OCI-LY7 (cell line): ENCODE data around the gene ICAM2. TPM values are rescaled to one million over a fixed set of nuclear protein-coding genes. Genes with fewer than 3 reads are reported as not detected.

Experiments used
- BruUV-seq: library from RNA; stranded (reverse); fragments of 400-500 nt; replicated peaks from 2 replicates; lab custom pipeline; 2021; lab: Mats Ljungman, UMichigan
- CTCF ChIA-PET: fragments of 300-600 bp; sonication (Branson Sonifier 250); formaldehyde crosslinking; loops from one replicate; lab custom pipeline; 2022; ENCODE audit warnings: antibody characterized with exemption; ENCODE audit not compliant: unreplicated experiment; lab: Charles Lee
- POLR2A ChIA-PET: fragments of 300-600 bp; sonication (Branson Sonifier 250); formaldehyde crosslinking; loops from one replicate; lab custom pipeline; 2022; ENCODE audit warnings: antibody characterized with exemption; lab: Charles Lee
- DNase-seq: peaks from one replicate; pipeline ENCODE4 v3.0.0-alpha.2; 2015; ENCODE audit warnings: low spot score
- H2AFZ ChIP-seq: fragments of 200-600 bp; sonication (generic), shearing (Covaris generic); 2 replicates; pipeline ENCODE4 v1.6.1; 2014; ENCODE audit warnings: mild to moderate bottlenecking, antibody characterized with exemption, low read length, moderate library complexity
- H3K27ac ChIP-seq: fragments of 200-600 bp; sonication (generic); 2 replicates; pipeline ENCODE4 v1.5.1; 2014; ENCODE audit warnings: mixed run types, low read depth, mild to moderate bottlenecking, moderate library complexity, low read length, inconsistent platforms; ENCODE audit not compliant: poor library complexity, severe bottlenecking
- H3K36me3 ChIP-seq: fragments of 200-600 bp; sonication (generic); 2 replicates; pipeline ENCODE4 v1.6.1; 2014; ENCODE audit warnings: mild to moderate bottlenecking, antibody characterized with exemption, low read length, moderate library complexity, mixed read lengths; ENCODE audit not compliant: insufficient read depth
- H3K4me1 ChIP-seq: fragments of 200-600 bp; sonication (generic); 2 replicates; pipeline ENCODE4 v1.5.1; 2014; ENCODE audit warnings: mild to moderate bottlenecking, low read length; ENCODE audit not compliant: insufficient read depth, poor library complexity, severe bottlenecking
- H3K4me2 ChIP-seq: fragments of 200-600 bp; sonication (generic); 2 replicates; pipeline ENCODE4 v1.6.1; 2014; ENCODE audit warnings: mild to moderate bottlenecking, low read length
- H3K4me3 ChIP-seq: fragments of 200-600 bp; sonication (generic); 2 replicates; pipeline ENCODE4 v1.5.1; 2014; ENCODE audit warnings: mild to moderate bottlenecking, low read depth, low read length; ENCODE audit not compliant: poor library complexity, severe bottlenecking
- H3K79me2 ChIP-seq: fragments of 200-600 bp; sonication (generic); 2 replicates; pipeline ENCODE4 v1.6.1; 2016; ENCODE audit warnings: low read depth, mild to moderate bottlenecking, low read length, moderate library complexity, mixed read lengths; ENCODE audit not compliant: insufficient read depth
- H3K9me2 ChIP-seq: fragments of 200-600 bp; sonication (generic); 2 replicates; pipeline ENCODE4 v1.6.1; 2016; ENCODE audit warnings: mild to moderate bottlenecking, low read length, mixed read lengths; ENCODE audit not compliant: insufficient read depth
- H3K9me3 ChIP-seq: fragments of 200-600 bp; sonication (generic); 2 replicates; pipeline ENCODE4 v1.6.1; 2014; ENCODE audit warnings: mild to moderate bottlenecking, mixed run types, low read length, mixed read lengths
- H4K20me1 ChIP-seq: fragments of 200-600 bp; sonication (generic); 2 replicates; pipeline ENCODE4 v1.6.1; 2014; ENCODE audit warnings: mild to moderate bottlenecking, antibody characterized with exemption, low read length, moderate library complexity, mixed read lengths; ENCODE audit not compliant: insufficient read depth
- EZH2phosphoT487 ChIP-seq: fragments of 200-600 bp; sonication (generic); IDR thresholded peaks from 2 replicates; pipeline ENCODE4 v1.6.1; 2018; ENCODE audit warnings: low read depth, borderline replicate concordance, mild to moderate bottlenecking, mixed run types, antibody characterized with exemption, low read length, moderate library complexity, mixed read lengths
- intact Hi-C: fragments of 100-400 bp; cut with micrococcal nuclease; formaldehyde crosslinking; loops from one replicate; pipeline ENCODE4 v1.10.0; 2022; ENCODE audit not compliant: unreplicated experiment
- total RNA-seq, 2 experiments: library from RNA; depleted of rRNA in 1 of 2; stranded (reverse); fragments of >200 nt in 1 of 2; shearing (Covaris generic) in 1 of 2; gene quantifications; 2 replicates each; pipeline ENCODE4 v1.2.3, GENCODE V29; 2014 to 2022
- TF ChIP-seq, protein P1 (sequence below): fragments of 200-600 bp; sonication (generic); conservative IDR thresholded peaks from 2 replicates; pipeline ENCODE4 v1.5.1; 2014; ENCODE audit warnings: mild to moderate bottlenecking, antibody characterized with exemption, low read length, moderate library complexity, mixed read lengths

The ICAM2 gene
- total RNA-seq, 2 experiments from 2014 or later: 88.7 to 112 TPM

DNA sequence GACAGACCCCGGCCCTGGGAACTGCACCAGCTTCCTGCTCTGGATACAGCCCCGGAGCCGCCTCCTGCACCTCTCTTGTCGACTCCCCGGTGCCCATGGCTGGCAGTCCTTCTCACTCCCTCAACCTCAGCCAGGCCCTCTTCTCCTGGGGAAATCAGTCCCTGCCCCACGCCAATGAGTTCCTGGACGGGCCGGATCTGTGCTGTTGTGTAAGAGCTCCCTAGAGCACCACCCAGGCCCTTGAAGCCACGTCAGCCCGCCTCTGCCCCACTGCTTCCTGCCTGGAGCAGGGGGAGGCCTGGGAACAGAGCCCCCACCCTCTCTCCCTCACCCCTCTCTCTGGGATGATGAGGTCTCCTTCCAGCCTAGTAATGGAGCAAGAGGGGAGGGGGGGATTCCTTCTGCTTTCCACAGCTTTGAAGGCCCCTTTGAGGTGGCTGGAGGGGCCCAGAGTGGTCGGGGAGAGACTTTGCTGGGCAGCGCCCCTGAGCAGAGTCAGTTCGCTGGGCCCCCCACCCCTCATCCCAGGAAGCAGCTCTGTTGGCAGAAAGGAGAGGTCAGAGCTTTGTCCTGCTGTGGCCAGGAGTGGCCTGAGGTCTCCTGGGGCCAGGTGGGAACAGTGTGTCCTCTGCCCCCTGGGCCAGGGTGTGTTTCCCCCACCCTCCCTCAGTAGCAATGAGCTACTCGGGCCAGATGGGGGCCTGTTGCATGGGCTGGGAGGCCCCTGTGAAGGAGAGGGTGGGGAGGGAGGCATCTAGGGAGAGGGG lies 18.5 kb downstream of the ICAM2 start:
- Histone ChIP-seq H3K36me3 (peaks cover 54% of the 10 kb centered on the region), H3K4me2 (no peak overlapping the region), H2AFZ (no peak overlapping the region), H4K20me1 (no peaks in the 10 kb centered on the region), H3K4me3 (no peak overlapping the region), H3K9me3 (no peaks in the 10 kb centered on the region), H3K79me2 (no peaks in the 10 kb centered on the region; the same call in 1 of the 2 replicates), H3K9me2 (no peaks in the 10 kb centered on the region), H3K27ac (no peak overlapping the region), H3K4me1 (peaks cover 18% of the 10 kb centered on the region)
- ChIA-PET CTCF (no interaction called here), POLR2A (no interaction called here)
- TF ChIP-seq, protein P1, sequence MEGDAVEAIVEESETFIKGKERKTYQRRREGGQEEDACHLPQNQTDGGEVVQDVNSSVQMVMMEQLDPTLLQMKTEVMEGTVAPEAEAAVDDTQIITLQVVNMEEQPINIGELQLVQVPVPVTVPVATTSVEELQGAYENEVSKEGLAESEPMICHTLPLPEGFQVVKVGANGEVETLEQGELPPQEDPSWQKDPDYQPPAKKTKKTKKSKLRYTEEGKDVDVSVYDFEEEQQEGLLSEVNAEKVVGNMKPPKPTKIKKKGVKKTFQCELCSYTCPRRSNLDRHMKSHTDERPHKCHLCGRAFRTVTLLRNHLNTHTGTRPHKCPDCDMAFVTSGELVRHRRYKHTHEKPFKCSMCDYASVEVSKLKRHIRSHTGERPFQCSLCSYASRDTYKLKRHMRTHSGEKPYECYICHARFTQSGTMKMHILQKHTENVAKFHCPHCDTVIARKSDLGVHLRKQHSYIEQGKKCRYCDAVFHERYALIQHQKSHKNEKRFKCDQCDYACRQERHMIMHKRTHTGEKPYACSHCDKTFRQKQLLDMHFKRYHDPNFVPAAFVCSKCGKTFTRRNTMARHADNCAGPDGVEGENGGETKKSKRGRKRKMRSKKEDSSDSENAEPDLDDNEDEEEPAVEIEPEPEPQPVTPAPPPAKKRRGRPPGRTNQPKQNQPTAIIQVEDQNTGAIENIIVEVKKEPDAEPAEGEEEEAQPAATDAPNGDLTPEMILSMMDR: no peak
- no peak for TF ChIP-seq EZH2phosphoT487
- BruUV-seq: no TSS peak
- intact Hi-C loops: no loop called here
- DNase-seq: no peak

DNA sequence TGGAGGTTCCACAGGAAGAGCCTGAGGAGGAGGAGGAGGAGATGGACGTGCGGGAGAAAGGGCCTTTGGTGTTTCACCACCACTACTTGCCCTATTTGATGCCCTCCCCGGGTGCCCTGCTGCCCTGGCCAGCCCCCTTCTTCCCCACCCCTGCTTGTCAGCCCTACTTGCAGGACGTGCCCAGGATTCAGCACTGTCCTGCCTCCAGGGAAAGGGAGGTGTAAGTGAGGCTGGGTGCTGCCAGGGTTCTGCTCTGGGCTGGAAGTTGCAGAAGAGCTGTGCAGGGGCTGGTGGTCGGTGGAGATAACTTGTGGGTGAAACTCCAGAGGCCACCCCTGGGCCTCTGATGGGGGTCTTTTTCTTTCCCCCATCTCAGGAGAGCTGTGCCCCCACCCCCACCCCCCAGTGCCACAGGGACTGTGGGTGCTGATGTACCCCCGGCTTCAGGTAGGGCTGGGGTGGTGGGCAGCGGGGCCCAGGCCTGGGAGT lies 19.3 kb downstream of the ICAM2 start:
- Histone ChIP-seq H3K27ac (no peak overlapping the region), H3K36me3 (peaks cover 46% of the 10 kb centered on the region), H4K20me1 (no peaks in the 10 kb centered on the region), H3K4me1 (peaks cover 18% of the 10 kb centered on the region), H3K9me2 (no peaks in the 10 kb centered on the region), H3K9me3 (no peaks in the 10 kb centered on the region), H3K4me2 (no peak overlapping the region), H2AFZ (no peak overlapping the region), H3K79me2 (no peaks in the 10 kb centered on the region), H3K4me3 (no peak overlapping the region)
- TF ChIP-seq, protein P1: no peak
- no peak for TF ChIP-seq EZH2phosphoT487
- ChIA-PET CTCF (no interaction called here), POLR2A (no interaction called here)
- DNase-seq: no peak
- no TSS peak for BruUV-seq
- intact Hi-C loops: no loop called here
